Caki2 (cell line): ENCODE measurements around the gene RAB2B. TPM values are rescaled to one million over a fixed set of nuclear protein-coding genes. Genes with fewer than 3 reads are reported as not detected.

Experiments
- DNase-seq: peaks from one replicate; pipeline ENCODE4 v3.0.0-alpha.2; 2015; ENCODE audit warnings: low read depth
- in situ Hi-C: cut with HindIII; loops from 2 replicates; pipeline ENCODE4 v1.10.0; 2016; ENCODE audit warnings: low sequenced_read_pairs, low pct_unique_long_range_greater_than_20kb, mixed read lengths
- total RNA-seq: library from RNA; depleted of rRNA; stranded (reverse); fragments of >200 nt; shearing (Covaris generic); gene quantifications from 2 replicates; pipeline ENCODE4 v1.2.3, GENCODE V29; 2014; ENCODE audit warnings: low replicate concordance; rRNA removed

The RAB2B gene
- total RNA-seq, 1 experiment from 2014 or later, result 13.1 TPM

DNA sequence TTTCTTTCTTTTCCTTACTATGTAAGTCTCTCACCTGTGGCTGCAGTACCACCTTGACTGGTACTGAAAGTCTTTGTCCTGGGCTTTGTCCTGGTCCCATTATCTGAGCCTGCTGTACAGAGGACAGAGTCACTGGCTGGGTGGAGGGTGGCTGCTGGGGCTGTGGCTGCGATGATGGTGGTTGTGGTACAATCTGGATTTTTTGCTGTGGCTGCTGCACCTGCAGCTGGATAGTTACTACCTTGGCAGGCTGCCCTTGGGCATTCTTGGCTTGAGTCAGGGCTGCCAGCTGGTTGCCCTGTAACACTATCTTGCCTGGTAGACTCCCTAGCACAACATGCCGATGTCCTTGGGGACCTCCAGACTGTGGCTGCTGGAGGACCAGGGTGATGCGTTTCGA is 47.8 kb downstream of the RAB2B start:
- DNase-seq, result no peak
- in situ Hi-C loops, result no loop called here

DNA sequence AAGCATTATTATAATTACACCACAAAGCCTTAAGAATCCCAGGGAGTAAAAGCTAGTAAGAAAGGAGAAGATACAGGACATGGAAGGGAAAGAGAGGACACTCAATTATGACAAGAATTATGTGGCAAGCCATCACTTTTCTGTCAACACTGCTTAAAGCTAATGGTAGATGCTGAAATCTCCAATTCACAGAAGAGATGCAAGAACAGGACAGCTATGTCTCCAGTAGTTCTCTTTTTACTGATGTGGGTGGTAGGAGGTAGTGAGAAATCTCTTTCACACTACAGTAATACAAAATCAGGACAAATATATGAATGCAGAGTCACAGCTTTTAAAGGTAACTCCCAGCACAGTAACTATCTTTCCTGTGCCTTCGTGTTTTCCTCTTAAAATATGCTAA is 50.1 kb downstream of the RAB2B start:
- DNase-seq, result no peak
- in situ Hi-C loops, result no loop called here

DNA sequence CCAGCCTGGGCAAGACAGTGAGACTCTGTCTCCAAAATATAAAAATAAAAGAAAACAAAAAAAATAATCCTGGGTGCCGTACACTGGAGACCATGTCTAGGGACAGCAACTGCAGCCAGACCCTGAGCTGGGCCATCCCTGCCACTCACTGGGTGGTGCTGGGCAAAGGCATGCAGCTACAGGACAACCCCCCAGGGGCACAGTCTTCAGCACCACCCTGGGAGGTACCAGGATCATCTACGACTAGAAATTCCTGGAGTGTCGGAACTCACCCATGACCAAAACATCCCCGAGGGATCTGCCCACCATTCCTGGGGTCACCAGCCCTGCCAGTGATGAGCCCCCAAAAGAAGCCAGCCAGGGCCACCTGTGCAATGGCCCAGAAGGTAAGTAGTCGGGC is 57.2 kb downstream of the RAB2B start:
- in situ Hi-C loops, result no loop called here
- DNase-seq, result no peak

DNA sequence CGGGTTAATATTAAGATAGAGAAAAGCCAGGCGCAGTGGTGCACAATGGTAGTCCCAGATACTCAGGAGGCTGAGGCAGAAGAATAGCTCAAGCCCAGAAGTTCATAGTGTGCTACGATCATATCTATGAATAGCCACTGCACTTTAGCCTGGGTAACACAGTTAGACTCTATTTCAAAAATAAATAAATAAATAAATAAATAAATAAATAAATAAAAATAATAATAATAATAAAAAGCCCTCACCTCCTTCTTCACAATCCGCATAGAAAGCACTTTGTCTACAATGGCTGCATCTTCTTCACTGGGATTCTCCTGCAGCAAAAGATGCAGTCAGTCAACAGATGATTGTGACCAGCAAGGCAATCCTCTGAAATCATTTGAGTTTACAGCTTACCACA is 61.4 kb downstream of the RAB2B start:
- in situ Hi-C loops, result no loop called here
- no peak for DNase-seq

DNA sequence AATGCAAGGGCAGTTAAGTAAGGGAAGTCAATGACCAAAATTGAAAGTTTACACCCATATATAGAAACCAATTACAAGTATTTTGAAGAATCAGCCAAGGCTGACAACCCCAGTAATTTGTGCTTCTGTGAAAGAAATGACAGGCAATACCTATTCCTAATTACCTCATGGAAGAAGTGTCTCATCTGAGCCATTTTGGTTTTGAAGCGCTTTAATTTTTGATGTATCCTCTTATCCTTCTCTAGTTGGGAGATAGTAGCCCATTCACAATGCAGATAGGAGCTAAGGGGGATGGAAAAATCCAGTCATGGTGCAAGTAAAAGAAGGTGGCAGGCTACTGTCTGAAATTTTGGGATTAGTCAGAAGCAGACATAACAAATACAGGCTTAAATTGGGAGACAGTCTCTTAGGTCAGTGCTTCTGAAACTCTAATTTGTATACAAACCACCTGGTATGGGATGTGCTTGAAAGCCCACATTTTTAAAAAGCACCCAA is 62.6 kb downstream of the RAB2B start:
- DNase-seq, result no peak
- in situ Hi-C loops, result no loop called here

Other genes starting within 250 kb of the RAB2B start
- 814 and 828 TPM in 2 replicates for gene HNRNPC, start 207.5 kb downstream of the RAB2B start, total RNA-seq
- gene RPGRIP1, start 196.9 kb downstream of the RAB2B start, total RNA-seq, result not detected in 2 replicates
- 23.1 and 24.8 TPM in 2 replicates for gene SUPT16H, start 92.9 kb downstream of the RAB2B start, total RNA-seq
- 21.0 and 21.9 TPM in 2 replicates for gene CHD8, start 20.8 kb downstream of the RAB2B start, total RNA-seq
- gene TOX4, start 236 bp upstream of the RAB2B start, total RNA-seq, result 43.9 and 89.9 TPM in 2 replicates
- gene METTL3, start 34.4 kb upstream of the RAB2B start, total RNA-seq, result 24.9 and 57.2 TPM in 2 replicates
- 2.3 and 5.0 TPM in 2 replicates for gene SALL2, start 49.4 kb upstream of the RAB2B start, total RNA-seq
- not detected in 2 replicates for gene OR10G3, start 103.1 kb upstream of the RAB2B start, total RNA-seq
- not detected in 2 replicates for gene OR10G2, start 158.0 kb upstream of the RAB2B start, total RNA-seq
- not detected in 2 replicates for gene OR4E2, start 176.9 kb upstream of the RAB2B start, total RNA-seq
- gene OR4E1, start 196.9 kb upstream of the RAB2B start, total RNA-seq, result not detected in 2 replicates